GM21619 (cell line): Measurements from ENCODE around the gene PCBP3.
"Not testable (repeated sequence)": the region's sequence is repeated elsewhere in the genome, so short reads cannot be mapped to it uniquely, and the experiment has no call there.

Experiments used
- ATAC-seq: cut with Tn5 transposase; IDR thresholded peaks from one replicate; pipeline ENCODE4 v1.9.1; 2021; ENCODE audit not compliant: unreplicated experiment

PCBP3 gene

GRCh38 chr21:45836694-45837670 lies 193.5 kb downstream of the PCBP3 start:
- no peak for ATAC-seq

GRCh38 chr21:45837936-45838335 lies 194.4 kb downstream of the PCBP3 start:
- ATAC-seq = no peak

- no peak for ATAC-seq
These were observed 195.1 kb downstream of the PCBP3 start for GRCh38 chr21:45838634-45839033.

- no peak for ATAC-seq
These were observed 195.7 kb downstream of the PCBP3 start for GRCh38 chr21:45839274-45839673.

- no peak for ATAC-seq
These were observed 197.5 kb downstream of the PCBP3 start for GRCh38 chr21:45841033-45841432.

- no peak for ATAC-seq
These were observed 199.9 kb downstream of the PCBP3 start for GRCh38 chr21:45843426-45843825.

GRCh38 chr21:45844181-45844580 lies 200.7 kb downstream of the PCBP3 start:
- no peak for ATAC-seq

- no peak for ATAC-seq
These were observed 201.7 kb downstream of the PCBP3 start for GRCh38 chr21:45845063-45845769.

GRCh38 chr21:45845770-45846090 lies 202.2 kb downstream of the PCBP3 start:
- ATAC-seq = no peak

GRCh38 chr21:45846373-45847160 lies 203.0 kb downstream of the PCBP3 start:
- ATAC-seq = no peak

GRCh38 chr21:45847870-45848269 lies 204.3 kb downstream of the PCBP3 start:
- no peak for ATAC-seq

GRCh38 chr21:45848331-45848730 lies 204.8 kb downstream of the PCBP3 start:
- ATAC-seq = no peak

- no peak for ATAC-seq
These were observed 205.3 kb downstream of the PCBP3 start for GRCh38 chr21:45848805-45849204.

GRCh38 chr21:45849651-45850050 lies 206.1 kb downstream of the PCBP3 start:
- ATAC-seq = no peak

- ATAC-seq = no peak
These were observed 206.7 kb downstream of the PCBP3 start for GRCh38 chr21:45850181-45850580.

- not testable (repeated sequence) for ATAC-seq
These were observed 208.9 kb downstream of the PCBP3 start for GRCh38 chr21:45852386-45852785.

- no peak for ATAC-seq
These were observed 209.4 kb downstream of the PCBP3 start for GRCh38 chr21:45852886-45853400.

GRCh38 chr21:45853703-45854342 lies 210.3 kb downstream of the PCBP3 start:
- ATAC-seq = no peak

GRCh38 chr21:45854690-45855247 lies 211.2 kb downstream of the PCBP3 start:
- no peak for ATAC-seq

GRCh38 chr21:45855248-45855811 lies 211.8 kb downstream of the PCBP3 start:
- ATAC-seq = no peak
